Measurements from ENCODE around the gene NSDHL. TPM values are rescaled to one million over a fixed set of nuclear protein-coding genes. Genes with fewer than 3 reads are reported as not detected.
A peak's percentile ranks its signal among the peaks of the same experiment; 100 is the strongest.
"Not testable (repeated sequence)": the region's sequence is repeated elsewhere in the genome, so short reads cannot be mapped to it uniquely, and the experiment has no call there.

NSDHL gene
- total and polyA plus RNA-seq, 3 donors from 2014 or later: 14.6 to 20.0 (median 17.9) TPM

DNA sequence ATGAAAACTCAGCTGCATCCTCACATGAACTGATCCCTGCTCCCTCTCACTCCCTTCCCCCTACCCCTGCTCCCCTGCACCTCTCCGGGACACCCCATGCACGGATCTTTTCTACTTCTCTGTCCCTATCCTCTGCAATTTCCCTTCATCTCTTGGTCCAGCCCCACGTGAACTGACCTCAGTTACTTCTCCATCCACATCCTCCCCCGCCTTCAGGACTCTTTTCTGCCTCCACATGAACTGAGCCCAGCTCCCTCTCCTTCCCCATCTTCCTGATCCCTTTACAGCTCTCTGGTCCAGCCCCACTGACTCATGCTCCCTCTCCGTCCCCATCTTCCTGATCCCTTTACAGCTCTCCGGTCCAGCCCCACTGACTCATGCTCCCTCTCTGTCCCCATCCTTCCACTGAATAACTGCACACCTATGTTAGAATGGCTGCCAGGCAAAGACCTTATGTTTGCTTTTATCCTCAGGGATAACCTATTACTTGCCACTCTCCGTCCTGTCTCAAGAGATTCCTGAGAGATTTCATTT lies 6.0 kb upstream of the NSDHL start:
- TF ChIP-seq POLR2A (IDR thresholded peaks at IDR 0.05): no peak
- TF ChIP-seq, protein P1, sequence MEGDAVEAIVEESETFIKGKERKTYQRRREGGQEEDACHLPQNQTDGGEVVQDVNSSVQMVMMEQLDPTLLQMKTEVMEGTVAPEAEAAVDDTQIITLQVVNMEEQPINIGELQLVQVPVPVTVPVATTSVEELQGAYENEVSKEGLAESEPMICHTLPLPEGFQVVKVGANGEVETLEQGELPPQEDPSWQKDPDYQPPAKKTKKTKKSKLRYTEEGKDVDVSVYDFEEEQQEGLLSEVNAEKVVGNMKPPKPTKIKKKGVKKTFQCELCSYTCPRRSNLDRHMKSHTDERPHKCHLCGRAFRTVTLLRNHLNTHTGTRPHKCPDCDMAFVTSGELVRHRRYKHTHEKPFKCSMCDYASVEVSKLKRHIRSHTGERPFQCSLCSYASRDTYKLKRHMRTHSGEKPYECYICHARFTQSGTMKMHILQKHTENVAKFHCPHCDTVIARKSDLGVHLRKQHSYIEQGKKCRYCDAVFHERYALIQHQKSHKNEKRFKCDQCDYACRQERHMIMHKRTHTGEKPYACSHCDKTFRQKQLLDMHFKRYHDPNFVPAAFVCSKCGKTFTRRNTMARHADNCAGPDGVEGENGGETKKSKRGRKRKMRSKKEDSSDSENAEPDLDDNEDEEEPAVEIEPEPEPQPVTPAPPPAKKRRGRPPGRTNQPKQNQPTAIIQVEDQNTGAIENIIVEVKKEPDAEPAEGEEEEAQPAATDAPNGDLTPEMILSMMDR (IDR thresholded peaks at IDR 0.05): no peak
- Histone ChIP-seq H3K36me3 (ENCODE audit: low read depth, missing control alignments) (no peaks in the 10 kb centered on the region), H3K9me3 (no peaks in the 10 kb centered on the region), H3K27me3 (no peaks in the 10 kb centered on the region), H3K4me1 (no peaks in the 10 kb centered on the region), H3K4me3 (no peak overlapping the region), H3K27ac (no peak overlapping the region)
- intact Hi-C loops (cut with DNase I; ENCODE audit: low total_unique reads): no loop called here
- 59 to 64% methylated on average over 6 to 7 of the region's 7 CpGs for WGBS, 2 donors
- no peak for DNase-seq

DNA sequence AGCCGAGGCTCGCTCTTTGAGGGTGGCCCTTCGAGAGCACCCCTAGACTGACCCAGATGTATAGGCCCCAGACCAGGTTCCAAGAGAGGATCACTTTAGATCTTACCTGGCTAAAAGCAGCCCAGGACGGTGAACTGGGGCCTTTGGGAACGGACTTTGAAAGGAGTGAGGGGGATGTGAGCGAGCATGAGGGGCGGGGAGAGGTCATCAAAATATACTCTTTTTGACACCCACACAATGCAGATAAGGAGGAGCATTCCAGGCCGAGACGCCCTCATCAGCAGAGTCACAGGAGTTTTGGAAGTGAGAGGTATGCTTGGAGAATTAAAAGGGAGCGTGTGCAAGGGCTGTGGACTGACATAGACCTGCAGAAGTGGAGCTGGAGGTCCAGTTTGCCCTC lies 528 bp downstream of the NSDHL start:
- WGBS, 2 donors: 2% methylated on average over 7 of the region's 10 CpGs
- intact Hi-C loops (cut with DNase I; ENCODE audit: low total_unique reads): no loop called here
- no peaks in the 10 kb centered on the region for H3K9me3 ChIP-seq
- TF ChIP-seq, protein P1 (IDR thresholded peaks at IDR 0.05): no peak
- TF ChIP-seq POLR2A (IDR thresholded peaks at IDR 0.05): no peak
- no peaks in the 10 kb centered on the region for H3K27me3 ChIP-seq
- H3K4me3 ChIP-seq: peak overlapping the region; percentile 58 to 73
- H3K27ac ChIP-seq: peak overlapping the region in 1 of 2 donors; percentile 68
- DNase-seq: no peak
- no peaks in the 10 kb centered on the region for H3K36me3 ChIP-seq (ENCODE audit: low read depth, missing control alignments)
- H3K4me1 ChIP-seq: no peaks in the 10 kb centered on the region

DNA sequence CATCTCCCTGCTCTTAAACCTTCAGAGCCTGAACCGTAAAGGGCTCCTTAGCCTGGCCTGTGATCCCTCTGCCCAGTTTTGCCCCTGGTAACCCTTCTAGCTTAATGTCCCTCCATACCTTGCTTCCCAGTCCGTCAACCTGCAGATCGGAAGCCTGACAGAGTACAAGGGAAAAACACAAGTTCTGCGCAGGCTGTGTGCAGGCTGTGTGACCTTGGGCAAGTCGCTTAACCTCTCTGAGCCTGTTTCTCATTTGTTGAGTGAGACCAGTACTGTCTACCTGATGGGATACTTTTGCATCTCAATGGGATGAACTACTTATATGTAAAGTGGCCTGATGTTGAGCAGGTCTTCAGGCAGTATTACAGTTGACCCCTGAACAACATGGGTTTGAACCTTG lies 1.7 kb downstream of the NSDHL start:
- Histone ChIP-seq H3K27me3 (no peaks in the 10 kb centered on the region), H3K27ac (no peak overlapping the region), H3K4me3 (no peak overlapping the region), H3K4me1 (no peaks in the 10 kb centered on the region), H3K36me3 (ENCODE audit: low read depth, missing control alignments) (no peaks in the 10 kb centered on the region), H3K9me3 (no peaks in the 10 kb centered on the region)
- TF ChIP-seq, protein P1 (IDR thresholded peaks at IDR 0.05): no peak
- TF ChIP-seq POLR2A (IDR thresholded peaks at IDR 0.05): no peak
- 97 to 98% methylated on average over 5 of the region's 5 CpGs for WGBS, 2 donors
- DNase-seq: no peak
- intact Hi-C loops (cut with DNase I; ENCODE audit: low total_unique reads): no loop called here

GRCh38 chrX:152833378-152833777 lies 2.5 kb downstream of the NSDHL start:
- Histone ChIP-seq H3K4me1 (no peaks in the 10 kb centered on the region), H3K9me3 (no peaks in the 10 kb centered on the region), H3K36me3 (ENCODE audit: low read depth, missing control alignments) (no peaks in the 10 kb centered on the region), H3K4me3 (no peak overlapping the region), H3K27ac (no peak overlapping the region), H3K27me3 (no peaks in the 10 kb centered on the region)
- DNase-seq: no peak
- intact Hi-C loops (cut with DNase I; ENCODE audit: low total_unique reads): no loop called here
- WGBS, 2 donors: 69 to 79% methylated on average over 2 to 4 of the region's 4 CpGs
- no peak for TF ChIP-seq POLR2A (IDR thresholded peaks at IDR 0.05)
- TF ChIP-seq, protein P1 (IDR thresholded peaks at IDR 0.05): no peak

GRCh38 chrX:152835470-152835869 lies 4.6 kb downstream of the NSDHL start:
- H3K4me3 ChIP-seq; H3K36me3 ChIP-seq (ENCODE audit: low read depth, missing control alignments); H3K27ac ChIP-seq; H3K4me1 ChIP-seq; H3K9me3 ChIP-seq; DNase-seq; intact Hi-C loops (cut with DNase I; ENCODE audit: low total_unique reads); H3K27me3 ChIP-seq: not testable (repeated sequence)
- 100% methylated on average over 1 of the region's 1 CpG for WGBS, 2 donors

All from testis (tissue), 3 donors.